T-cell (primary cell): ENCODE data around the gene RIN3. TPM values are rescaled to one million over a fixed set of nuclear protein-coding genes. Genes with fewer than 3 reads are reported as not detected.

Experiments
- ATAC-seq, 4 experiments: fragments of 200-7000 bp in 3 of 4; fragments of 150-1000 bp in 1 of 4; cut with Tn5 transposase; replicated peaks in 1 of 4; 1 replicate in 3 of 4; 2 replicates in 1 of 4; pipeline ENCODE4 v1.10.0; 2021; ENCODE audit warnings: moderate library complexity in 3 of 4, mild to moderate bottlenecking in 2 of 4, moderate number of reproducible peaks in 1 of 4
- CTCF ChIA-PET, 2 donors: fragments of 300-600 bp; sonication (Branson Sonifier 250); formaldehyde crosslinking; loops; one replicate each; lab custom pipeline; 2022; ENCODE audit warnings: antibody characterized with exemption in 2 of 2; lab: Charles Lee
- POLR2A ChIA-PET, 2 donors: fragments of 300-600 bp; sonication (Branson Sonifier 250); formaldehyde crosslinking; loops; one replicate each; lab custom pipeline; 2022; ENCODE audit warnings: antibody characterized with exemption in 2 of 2; lab: Charles Lee
- DNase-seq, 35 experiments: peaks; one replicate each; pipeline versions ENCODE4 v3.0.0 to v3.0.0-alpha.2; 2013 to 2023
- H3K27ac ChIP-seq: one replicate; pipeline ENCODE4 v1.5.1; 2013; ENCODE audit warnings: low read length
- H3K27me3 ChIP-seq, 2 experiments: replicated peaks in 1 of 2; 1 replicate in 1 of 2; 2 replicates in 1 of 2; pipeline versions ENCODE4 v1.6.1 to v1.7.0; 2013; ENCODE audit warnings: low read length in 1 of 2, mixed read lengths in 1 of 2; ENCODE audit not compliant: control insufficient read depth in 2 of 2, insufficient read depth in 2 of 2; ENCODE audit errors: extremely low read depth in 1 of 2
- H3K36me3 ChIP-seq, 2 donors: 1 replicate in 1 of 2; 2 replicates in 1 of 2; pipeline versions ENCODE4 v1.6.1 to v1.7.0; 2013; ENCODE audit warnings: low read length in 1 of 2; ENCODE audit not compliant: control insufficient read depth in 2 of 2, insufficient read depth in 1 of 2; ENCODE audit errors: extremely low read depth in 1 of 2
- H3K4me1 ChIP-seq, 2 experiments: 1 replicate in 1 of 2; 2 replicates in 1 of 2; pipeline versions ENCODE4 v1.6.1 to v1.7.0; 2013; ENCODE audit warnings: low read length in 2 of 2, mixed read lengths in 1 of 2; ENCODE audit not compliant: insufficient read depth in 2 of 2, control insufficient read depth in 1 of 2; ENCODE audit errors: extremely low read depth in 1 of 2
- H3K4me3 ChIP-seq, 2 donors: 1 replicate in 1 of 2; 2 replicates in 1 of 2; pipeline versions ENCODE4 v1.5.1 to v1.7.0; 2013; ENCODE audit warnings: mild to moderate bottlenecking in 2 of 2, low read length in 1 of 2, moderate library complexity in 1 of 2; ENCODE audit not compliant: control insufficient read depth in 1 of 2; ENCODE audit errors: extremely low read depth in 1 of 2
- H3K9me3 ChIP-seq: 2 replicates; pipeline ENCODE4 v1.7.0; 2013
- H3K27ac Mint-ChIP-seq, 2 donors: one replicate each; pipeline ENCODE4 v1.8.0; 2020 to 2021; ENCODE audit warnings: mild to moderate bottlenecking in 2 of 2, mixed read lengths in 2 of 2
- H3K27me3 Mint-ChIP-seq, 2 donors: one replicate each; pipeline ENCODE4 v1.8.0; 2021 to 2022; ENCODE audit warnings: mixed read lengths in 2 of 2
- H3K36me3 Mint-ChIP-seq: one replicate; pipeline ENCODE4 v1.8.0; 2021; ENCODE audit warnings: mixed read lengths
- H3K4me1 Mint-ChIP-seq, 3 donors: one replicate each; pipeline ENCODE4 v1.8.0; 2020 to 2022; ENCODE audit warnings: mixed read lengths in 3 of 3, mild to moderate bottlenecking in 1 of 3
- H3K4me3 Mint-ChIP-seq, 3 donors: one replicate each; pipeline ENCODE4 v1.8.0; 2020 to 2022; ENCODE audit warnings: mild to moderate bottlenecking in 3 of 3, mixed read lengths in 3 of 3, moderate library complexity in 3 of 3
- H3K9me3 Mint-ChIP-seq, 3 donors: one replicate each; pipeline ENCODE4 v1.8.0; 2020 to 2022; ENCODE audit warnings: mixed read lengths in 3 of 3
- WGBS: methylation state at CpG from one replicate; pipeline ENCODE4 v1.1.5; 2013; ENCODE audit warnings: missing lambda C conversion rate; ENCODE audit not compliant: insufficient coverage; 5-methylcytosine and 5-hydroxymethylcytosine counted together
- total RNA-seq, 35 experiments: library from RNA in 6 of 35; stranded (reverse) in 6 of 35; fragments of 120-200 nt in 1 of 35; gene quantifications; one replicate each; pipeline versions ENCODE4 v1.2.1 to v1.2.4 and lab custom pipeline; 2013 to 2026

The RIN3 gene
- total RNA-seq, 5 donors from 2014 or later (not counting 1 experiment from before 2014, with no cell fraction given): 89.9 to 107 (median 97.0) TPM

DNA sequence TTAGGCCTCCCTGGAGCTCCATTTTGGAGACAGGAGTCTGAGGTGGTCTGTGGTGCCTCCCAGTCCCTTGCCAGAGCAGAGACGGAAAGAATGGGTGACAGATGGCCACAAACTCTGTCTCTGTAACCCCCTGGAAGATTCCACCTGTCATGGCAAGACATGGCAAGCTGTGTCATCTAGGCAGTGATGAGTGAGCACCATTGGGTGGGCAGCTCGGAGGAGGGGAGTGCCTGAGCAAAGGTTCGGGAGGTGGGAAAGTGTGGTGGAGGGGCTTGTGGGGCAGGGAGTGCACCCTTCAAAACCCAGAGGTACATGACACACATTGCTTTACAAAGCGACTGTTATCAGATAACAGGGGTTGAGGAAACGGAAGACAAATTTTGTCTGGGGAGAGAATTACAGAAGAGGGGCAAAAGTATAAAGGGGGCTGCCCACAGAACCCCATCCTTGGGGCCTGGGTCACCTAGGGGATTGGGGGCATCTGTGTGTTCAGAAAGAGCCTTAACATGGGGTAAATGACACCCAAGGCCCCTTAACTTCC lies 3.5 kb downstream of the RIN3 start:
- H3K27me3 Mint-ChIP-seq: no peaks in the 10 kb centered on the region
- H3K27me3 ChIP-seq: peaks cover 0 to 2% of the 10 kb centered on the region in 2 experiments
- ChIA-PET POLR2A (no interaction called here), CTCF (no interaction called here)
- WGBS: 36% methylated on average over 3 of the region's 5 CpGs
- DNase-seq (peak in 1 of 35 experiments; percentile 21), ATAC-seq (peak in 1 of 4 experiments; percentile 14)
- H3K4me3 Mint-ChIP-seq: peak overlapping the region in 2 of 3 donors; percentile 29 to 41
- H3K9me3 ChIP-seq: no peaks in the 10 kb centered on the region
- peaks cover 5% of the 10 kb centered on the region for H3K36me3 Mint-ChIP-seq
- H3K4me3 ChIP-seq: no peak overlapping the region
- peaks cover 0 to 9% (median 0%) of the 10 kb centered on the region in 3 donors for H3K9me3 Mint-ChIP-seq
- H3K27ac Mint-ChIP-seq: peak overlapping the region; percentile 67 to 86
- peak overlapping the region; percentile 47 for H3K27ac ChIP-seq
- no peaks in the 10 kb centered on the region for H3K36me3 ChIP-seq
- H3K4me1 ChIP-seq: peaks cover 35 to 76% of the 10 kb centered on the region in 2 experiments
- peaks cover 63 to 66% (median 66%) of the 10 kb centered on the region in 3 donors for H3K4me1 Mint-ChIP-seq

DNA sequence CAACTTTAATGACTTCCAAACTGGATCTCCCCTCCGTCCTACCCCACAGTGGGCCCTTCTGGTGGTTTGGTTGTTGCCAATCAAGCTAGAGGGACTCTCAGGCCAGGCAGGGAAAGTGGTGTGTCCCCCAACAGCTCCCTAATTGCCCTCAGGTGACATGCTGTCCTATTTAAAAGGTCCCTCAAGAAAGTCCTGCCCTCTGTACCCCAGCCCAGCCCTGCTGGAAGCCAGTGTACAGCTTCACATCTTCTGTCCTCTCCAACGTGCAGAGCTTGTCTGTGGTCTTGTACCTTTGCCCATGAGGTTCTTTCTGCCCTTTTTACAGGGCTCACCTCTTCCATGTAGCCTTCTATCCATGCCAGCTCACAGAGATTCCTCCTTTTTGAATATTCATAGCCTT lies 4.2 kb downstream of the RIN3 start:
- peaks cover 0 to 2% of the 10 kb centered on the region in 2 experiments for H3K27me3 ChIP-seq
- no peaks in the 10 kb centered on the region for H3K36me3 ChIP-seq
- no peak for ATAC-seq
- Mint-ChIP-seq H3K36me3 (peaks cover 5% of the 10 kb centered on the region), H3K9me3 (peaks cover 0 to 9% (median 0%) of the 10 kb centered on the region in 3 donors), H3K4me3 (peak overlapping the region in 2 of 3 donors; percentile 4 to 41), H3K27ac (peak overlapping the region; percentile 26 to 72), H3K27me3 (no peaks in the 10 kb centered on the region), H3K4me1 (peaks cover 63 to 68% (median 66%) of the 10 kb centered on the region in 3 donors)
- H3K27ac ChIP-seq: peak overlapping the region; percentile 47
- H3K4me3 ChIP-seq: no peak overlapping the region
- CTCF ChIA-PET: no interaction called here
- POLR2A ChIA-PET: interaction anchor here in 1 of 2 donors (0.7 kb wide), 1 partner anchor 14 kb away, joined by 3 read pairs; no protein-coding TSS in a partner anchor
- WGBS: 42% methylated on average over 1 of the region's 2 CpGs
- H3K9me3 ChIP-seq: no peaks in the 10 kb centered on the region
- DNase-seq: no peak
- H3K4me1 ChIP-seq: peaks cover 34 to 73% of the 10 kb centered on the region in 2 experiments

DNA sequence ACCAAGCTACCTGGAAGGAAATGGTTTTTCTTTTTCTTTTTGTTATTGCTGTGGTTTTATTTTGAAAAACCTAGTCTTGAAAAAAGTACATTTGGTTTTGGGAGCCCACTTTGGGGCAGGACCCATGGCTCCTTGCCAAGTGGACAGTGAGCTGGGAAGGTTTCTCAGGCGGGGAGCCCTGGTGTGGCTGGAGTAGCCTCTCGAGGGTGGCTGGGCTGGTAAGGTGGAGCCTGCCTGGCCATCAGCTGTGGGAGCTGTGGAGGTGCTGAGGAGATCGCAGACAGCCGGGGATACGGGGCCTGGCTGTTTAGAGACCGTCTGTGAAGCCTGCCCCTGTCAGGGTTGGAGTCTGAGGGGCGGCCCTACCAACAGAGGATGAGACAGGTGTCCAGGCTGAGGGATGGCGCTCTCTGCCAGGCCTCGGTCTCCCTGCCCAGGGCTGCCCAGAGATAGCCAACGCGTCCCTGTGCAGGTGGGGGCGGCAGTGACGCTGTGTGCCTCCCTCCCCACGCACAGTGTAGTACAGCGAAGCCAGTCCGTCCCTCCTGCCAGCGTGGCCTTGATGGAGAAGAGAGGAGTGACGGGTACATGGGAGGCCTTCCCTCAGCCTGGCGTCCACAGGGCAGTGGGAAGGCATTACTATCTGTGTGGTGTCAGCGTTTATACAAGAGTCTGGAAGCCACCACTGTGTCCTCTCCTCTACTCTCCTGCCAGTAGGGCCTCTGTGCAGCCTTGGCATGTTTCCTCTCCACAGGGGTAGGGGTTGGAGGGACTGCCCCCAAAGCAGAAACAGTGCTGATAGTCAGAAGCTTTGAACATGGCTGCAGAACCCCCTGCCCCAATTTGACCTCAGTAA lies 5.9 kb downstream of the RIN3 start:
- H3K9me3 ChIP-seq: no peaks in the 10 kb centered on the region
- peaks cover 31 to 74% of the 10 kb centered on the region in 2 experiments for H3K4me1 ChIP-seq
- no peak for ATAC-seq
- peaks cover 0 to 9% (median 0%) of the 10 kb centered on the region in 3 donors for H3K9me3 Mint-ChIP-seq
- H3K36me3 Mint-ChIP-seq: peaks cover 5% of the 10 kb centered on the region
- WGBS: 91% methylated on average over 13 of the region's 20 CpGs
- peaks cover 0 to 2% of the 10 kb centered on the region in 2 experiments for H3K27me3 ChIP-seq
- CTCF ChIA-PET: no interaction called here
- DNase-seq: no peak
- no peaks in the 10 kb centered on the region for H3K36me3 ChIP-seq
- peak overlapping the region in 1 of 3 donors; percentile 41 for H3K4me3 Mint-ChIP-seq
- peak overlapping the region; percentile 80 to 81 for H3K27ac Mint-ChIP-seq
- no peaks in the 10 kb centered on the region for H3K27me3 Mint-ChIP-seq
- H3K4me1 Mint-ChIP-seq: peaks cover 67 to 79% (median 73%) of the 10 kb centered on the region in 3 donors
- H3K4me3 ChIP-seq: no peak overlapping the region
- POLR2A ChIA-PET: no interaction called here
- H3K27ac ChIP-seq: no peak overlapping the region

DNA sequence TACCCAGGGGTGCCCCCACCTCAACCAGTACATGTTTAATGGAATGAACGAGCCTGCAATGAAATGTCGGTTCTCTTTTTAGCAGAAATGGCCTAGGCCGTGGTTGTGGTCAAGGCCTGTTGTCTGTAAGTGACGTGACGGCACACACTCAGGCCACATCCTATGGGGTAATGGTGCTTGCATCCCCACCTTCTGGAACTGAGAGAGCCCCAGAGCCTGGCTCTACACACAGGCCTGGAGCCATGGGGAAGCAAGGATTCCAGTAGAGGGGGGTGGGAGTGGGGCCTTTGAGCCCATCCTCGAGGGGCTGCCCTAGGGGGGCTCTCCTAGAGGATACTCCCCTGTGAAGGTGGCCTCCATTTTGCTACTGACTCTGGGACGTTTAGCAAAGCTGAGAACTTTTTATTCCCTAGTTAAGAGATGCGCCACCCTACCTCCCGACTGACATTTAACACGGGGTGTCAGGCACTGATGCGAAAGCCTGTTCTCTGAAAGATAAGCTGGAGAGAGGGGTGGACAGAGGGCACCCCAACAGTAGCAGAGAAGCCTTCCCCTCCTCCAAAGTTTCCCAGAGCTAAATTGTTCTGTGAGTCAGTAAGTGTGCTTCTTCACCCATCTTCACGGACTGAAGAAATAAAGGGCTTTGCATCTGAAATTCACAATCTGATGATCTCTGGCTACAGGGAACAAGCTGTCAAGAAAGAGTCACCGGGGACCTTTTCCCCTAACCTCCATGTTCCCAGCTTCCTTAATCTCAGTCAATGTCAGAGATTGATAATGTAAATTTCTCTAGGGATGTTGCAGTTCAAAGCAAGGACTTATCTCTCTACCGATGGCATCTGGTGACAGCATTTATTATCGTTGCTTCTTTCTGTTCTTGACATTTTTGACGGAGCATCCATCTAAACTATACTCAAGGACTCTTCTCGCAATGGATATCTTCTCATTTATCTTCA lies 6.8 kb downstream of the RIN3 start:
- ATAC-seq (no peak), DNase-seq (peak in 3 of 35 experiments; percentile 25 to 44 (median 34))
- H3K9me3 Mint-ChIP-seq: peaks cover 0 to 9% (median 0%) of the 10 kb centered on the region in 3 donors
- Histone ChIP-seq H3K27ac (no peak overlapping the region), H3K4me1 (peaks cover 36 to 73% of the 10 kb centered on the region in 2 experiments), H3K36me3 (no peaks in the 10 kb centered on the region), H3K4me3 (no peak overlapping the region), H3K9me3 (no peaks in the 10 kb centered on the region), H3K27me3 (peaks cover 0 to 2% of the 10 kb centered on the region in 2 experiments)
- ChIA-PET CTCF (no interaction called here), POLR2A (no interaction called here)
- H3K4me1 Mint-ChIP-seq: peaks cover 67 to 84% (median 78%) of the 10 kb centered on the region in 3 donors
- peaks cover 5% of the 10 kb centered on the region for H3K36me3 Mint-ChIP-seq
- 77% methylated on average over 9 of the region's 17 CpGs for WGBS
- no peak overlapping the region for H3K4me3 Mint-ChIP-seq
- peak overlapping the region in 1 of 2 donors; percentile 30 for H3K27ac Mint-ChIP-seq
- H3K27me3 Mint-ChIP-seq: no peaks in the 10 kb centered on the region

DNA sequence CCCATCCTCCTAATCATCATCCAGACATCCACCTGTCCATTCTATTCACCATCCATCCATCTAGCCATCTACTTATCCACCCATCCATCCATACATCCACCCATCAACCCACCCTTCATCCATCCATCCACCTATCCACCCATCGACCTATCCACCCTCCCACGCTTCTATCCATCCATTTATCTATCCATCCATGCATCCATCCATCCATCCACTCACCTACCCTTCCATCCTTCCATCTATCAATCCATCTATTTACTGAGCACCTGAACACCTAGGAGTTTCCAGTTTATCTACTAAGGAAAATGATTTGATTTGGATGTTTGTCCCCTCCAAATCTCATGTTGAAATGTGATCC lies 7.5 kb downstream of the RIN3 start:
- no peaks in the 10 kb centered on the region for H3K27me3 Mint-ChIP-seq
- H3K27me3 ChIP-seq: peaks cover 0 to 2% of the 10 kb centered on the region in 2 experiments
- H3K4me1 Mint-ChIP-seq: peaks cover 62 to 80% (median 72%) of the 10 kb centered on the region in 3 donors
- no peak for DNase-seq
- CTCF ChIA-PET: no interaction called here
- no peak overlapping the region for H3K27ac Mint-ChIP-seq
- no peak overlapping the region for H3K27ac ChIP-seq
- 94% methylated on average over 2 of the region's 2 CpGs for WGBS
- no peak overlapping the region for H3K4me3 Mint-ChIP-seq
- no peak overlapping the region for H3K4me3 ChIP-seq
- peaks cover 5% of the 10 kb centered on the region for H3K36me3 Mint-ChIP-seq
- no peaks in the 10 kb centered on the region for H3K9me3 ChIP-seq
- POLR2A ChIA-PET: no interaction called here
- no peak for ATAC-seq
- no peaks in the 10 kb centered on the region for H3K36me3 ChIP-seq
- H3K4me1 ChIP-seq: peaks cover 34 to 73% of the 10 kb centered on the region in 2 experiments
- H3K9me3 Mint-ChIP-seq: peaks cover 0 to 9% (median 0%) of the 10 kb centered on the region in 3 donors
